TTC549 (cell line): Measurements from ENCODE around the gene TIMM22.
"Not testable (repeated sequence)": the region's sequence is repeated elsewhere in the genome, so short reads cannot be mapped to it uniquely, and the experiment has no call there.

ENCODE experiments used
- FAIRE-seq: peaks from 2 replicates; lab custom pipeline; 2012; peaks lifted over from hg19 to GRCh38; lab: Jason Lieb, UNC

TIMM22 gene

GRCh38 chr17:1039511-1040215, 42.7 kb downstream of the TIMM22 start:
- no peak for FAIRE-seq

DNA sequence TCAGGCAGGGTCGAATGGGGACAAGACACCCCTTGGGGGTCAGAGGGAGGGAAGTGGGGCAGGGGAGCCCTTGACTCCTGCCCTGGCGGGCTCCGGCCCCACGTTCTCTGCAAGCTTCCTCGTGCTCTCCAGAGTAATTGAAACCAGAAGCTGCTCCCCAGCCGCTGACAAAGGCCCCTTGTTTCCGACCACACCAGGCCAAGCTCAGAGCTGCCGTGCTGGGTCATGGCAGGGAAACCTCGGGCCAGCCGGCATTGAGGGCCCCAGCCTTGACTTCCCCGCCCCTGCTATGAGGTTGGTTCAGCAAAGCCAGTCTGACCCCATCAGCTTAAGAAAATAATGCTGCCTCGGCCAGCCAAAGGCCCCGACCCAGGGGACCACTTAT, 43.3 kb downstream of the TIMM22 start:
- FAIRE-seq: no peak

DNA sequence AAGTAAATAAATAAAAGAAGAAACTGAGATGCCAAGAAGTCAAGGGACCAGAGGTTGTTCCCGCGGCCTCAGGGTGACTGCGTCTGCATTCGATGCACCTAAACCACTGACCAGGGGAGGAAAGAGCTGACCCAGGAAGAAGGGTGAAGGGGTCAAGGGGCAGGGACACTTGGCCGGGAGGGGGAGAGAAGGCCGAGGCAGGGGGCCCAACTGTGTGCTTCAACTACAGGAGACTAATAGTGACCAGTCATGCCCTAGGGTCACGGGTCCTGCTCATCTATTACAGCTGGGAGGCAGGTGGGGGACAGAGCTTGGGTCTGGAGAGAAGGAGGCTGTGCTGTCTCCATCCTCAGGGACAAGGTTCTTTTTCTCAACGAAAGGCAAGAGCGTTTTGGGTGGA, 44.8 kb downstream of the TIMM22 start:
- FAIRE-seq: no peak

GRCh38 chr17:1042486-1042885, 45.6 kb downstream of the TIMM22 start:
- FAIRE-seq: no peak

- no peak for FAIRE-seq
Observed at GRCh38 chr17:1043601-1044251, 46.8 kb downstream of the TIMM22 start.

GRCh38 chr17:1044387-1045009, 47.6 kb downstream of the TIMM22 start:
- FAIRE-seq: not testable (repeated sequence)

GRCh38 chr17:1045456-1045855, 48.5 kb downstream of the TIMM22 start:
- no peak for FAIRE-seq

GRCh38 chr17:1047177-1047878, 50.4 kb downstream of the TIMM22 start:
- no peak for FAIRE-seq

DNA sequence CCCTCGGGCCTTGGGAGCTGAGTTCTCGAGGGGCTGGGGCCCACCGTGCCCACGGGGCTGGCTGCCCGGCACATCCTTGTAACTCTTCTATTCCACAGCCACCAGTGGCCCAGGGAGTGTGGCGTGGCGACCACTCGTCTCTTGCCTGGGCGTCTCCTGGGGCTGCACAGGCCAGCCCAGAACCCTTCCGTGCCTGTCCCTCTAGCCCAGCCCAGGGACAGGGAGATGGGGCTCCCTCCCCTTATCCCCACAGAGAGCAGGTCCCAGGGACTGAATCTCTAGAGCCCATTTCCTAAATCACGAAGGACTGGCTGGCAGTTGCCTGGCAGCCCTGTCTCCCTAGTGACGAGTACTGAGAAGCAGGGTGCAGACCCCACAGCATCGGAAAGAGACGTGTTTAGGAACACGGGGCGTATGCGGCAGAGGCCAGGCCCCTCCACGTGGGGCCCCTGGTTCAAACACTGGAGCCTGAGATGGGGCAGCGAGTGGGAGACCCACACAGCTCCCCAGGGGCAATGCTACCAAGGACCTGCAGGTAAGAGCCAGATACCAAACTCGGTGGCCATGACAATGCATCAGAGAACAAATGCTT, 51.0 kb downstream of the TIMM22 start:
- FAIRE-seq: no peak

GRCh38 chr17:1048516-1049115, 51.7 kb downstream of the TIMM22 start:
- FAIRE-seq: not testable (repeated sequence)

- no peak for FAIRE-seq
Observed at GRCh38 chr17:1049446-1050225, 52.7 kb downstream of the TIMM22 start.

- FAIRE-seq: no peak
Observed at GRCh38 chr17:1050246-1050995, 53.5 kb downstream of the TIMM22 start.

DNA sequence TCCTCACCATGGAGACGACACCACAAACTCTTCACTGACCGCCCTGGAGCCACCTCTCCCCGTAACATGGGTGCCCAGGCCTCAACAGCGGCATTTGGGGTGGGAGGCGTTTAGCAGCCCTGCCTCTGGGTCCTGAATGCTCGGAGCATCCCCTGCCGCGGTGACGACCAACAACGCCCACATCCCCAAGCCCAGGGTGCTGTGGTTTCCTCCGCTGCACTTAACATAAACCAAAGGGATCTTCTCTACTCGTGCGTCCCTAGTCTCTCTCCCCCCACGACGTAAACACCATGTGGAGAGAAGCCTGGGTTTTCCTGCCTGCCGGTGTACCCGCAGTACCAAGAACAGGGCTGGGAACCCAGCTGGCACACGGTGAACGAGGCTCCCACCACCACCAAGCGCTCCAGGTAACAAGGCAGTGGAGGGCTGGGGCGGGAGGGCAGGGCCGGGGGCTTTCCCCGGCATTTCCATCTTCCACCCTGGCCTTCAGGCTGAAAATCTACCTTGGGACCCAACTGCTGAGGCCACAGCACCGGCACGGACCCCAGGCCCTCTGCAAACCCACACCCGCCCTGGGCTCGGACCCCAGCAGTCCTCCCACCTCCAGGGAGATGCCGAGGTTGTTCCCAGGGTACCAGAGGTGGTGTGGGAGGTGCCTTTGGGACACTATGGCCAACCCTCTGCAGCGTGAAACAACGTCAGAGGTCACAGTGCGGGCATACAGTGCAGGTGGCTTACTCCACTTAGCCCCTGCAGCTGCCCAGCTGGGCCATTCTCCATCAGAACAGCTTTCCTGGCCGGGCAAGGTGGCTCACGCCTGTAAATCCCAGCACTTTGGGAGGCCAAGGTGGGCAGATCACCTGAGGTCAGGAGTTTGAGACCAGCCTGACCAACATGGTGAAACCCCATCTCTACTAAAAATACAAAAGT, 54.3 kb downstream of the TIMM22 start:
- FAIRE-seq: no peak
